Smooth muscle cell of the brain vasculature (primary cell): ENCODE results near the gene FRMD4A.

Experiments
- DNase-seq: peaks from one replicate; pipeline ENCODE4 v3.0.0-alpha.2; 2012; ENCODE audit warnings: low read depth, low spot score

FRMD4A gene

DNA sequence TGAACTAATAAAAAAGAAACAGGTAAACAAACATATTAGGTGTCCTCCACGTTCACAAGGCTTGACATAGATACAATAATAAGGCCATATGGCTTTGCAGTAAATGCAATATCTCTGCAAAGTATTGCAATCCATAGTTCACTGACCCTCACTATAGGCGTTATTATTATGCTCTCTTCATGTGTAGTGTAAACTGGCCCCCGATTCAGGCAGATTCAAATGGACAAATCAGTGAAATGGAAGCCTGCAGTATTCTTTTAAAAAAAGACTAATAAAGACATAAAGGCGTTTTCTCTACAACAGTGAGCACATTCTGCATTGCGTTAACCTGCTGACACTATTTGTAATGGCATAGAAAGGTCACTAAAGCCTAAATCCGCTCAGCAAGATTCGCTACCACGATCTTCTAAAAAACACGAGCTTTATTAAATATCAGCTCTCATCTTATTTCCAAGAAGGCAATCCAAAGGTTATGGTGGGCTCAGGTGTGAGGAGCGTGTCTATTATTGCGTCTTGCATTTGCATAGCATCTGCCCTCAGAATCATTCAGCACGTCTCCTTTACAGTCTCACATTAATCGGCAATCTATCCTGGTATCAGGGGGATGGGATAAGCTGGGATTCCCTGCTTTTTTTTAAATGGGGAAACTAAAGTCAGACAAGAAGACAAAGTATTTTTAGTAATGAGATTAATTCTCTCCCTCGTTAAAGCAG, 36.2 kb downstream of the FRMD4A start:
- no peak for DNase-seq

DNA sequence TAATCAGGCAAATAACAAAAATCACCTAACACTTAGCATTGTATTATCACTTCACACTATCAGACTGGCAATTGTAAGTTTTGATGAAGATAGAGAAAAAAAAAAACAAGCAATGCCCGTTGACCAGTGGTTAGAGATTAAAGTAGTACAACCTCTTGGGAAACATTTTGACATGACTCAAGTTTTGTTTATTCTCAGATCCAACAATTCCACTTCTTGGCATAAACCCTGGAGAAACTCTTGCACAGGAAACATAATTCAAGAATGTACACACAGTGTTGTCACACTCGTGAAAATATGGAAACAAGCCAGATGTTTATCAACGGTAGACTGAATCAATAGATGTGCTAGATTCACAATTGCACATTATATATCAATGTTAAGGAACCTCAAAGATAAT, 37.2 kb downstream of the FRMD4A start:
- DNase-seq, result no peak

DNA sequence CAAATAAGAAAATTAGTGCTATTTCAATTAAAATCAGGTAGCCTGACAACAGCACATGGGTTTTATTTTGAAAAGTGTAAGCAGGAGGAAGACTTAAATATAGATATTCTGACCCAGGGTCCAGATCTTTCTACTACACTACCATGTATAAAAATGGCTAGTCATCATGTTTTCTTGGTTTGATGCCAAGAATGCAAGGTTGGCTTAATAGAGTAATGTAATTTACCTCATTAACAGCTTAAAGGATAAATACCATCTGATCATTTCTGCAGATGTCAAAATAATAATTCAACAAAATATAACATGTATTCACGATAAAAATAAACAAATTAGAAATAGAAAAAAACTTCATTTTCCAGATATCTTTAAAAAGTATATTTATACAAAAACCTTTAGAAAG, 39.4 kb downstream of the FRMD4A start:
- no peak for DNase-seq

DNA sequence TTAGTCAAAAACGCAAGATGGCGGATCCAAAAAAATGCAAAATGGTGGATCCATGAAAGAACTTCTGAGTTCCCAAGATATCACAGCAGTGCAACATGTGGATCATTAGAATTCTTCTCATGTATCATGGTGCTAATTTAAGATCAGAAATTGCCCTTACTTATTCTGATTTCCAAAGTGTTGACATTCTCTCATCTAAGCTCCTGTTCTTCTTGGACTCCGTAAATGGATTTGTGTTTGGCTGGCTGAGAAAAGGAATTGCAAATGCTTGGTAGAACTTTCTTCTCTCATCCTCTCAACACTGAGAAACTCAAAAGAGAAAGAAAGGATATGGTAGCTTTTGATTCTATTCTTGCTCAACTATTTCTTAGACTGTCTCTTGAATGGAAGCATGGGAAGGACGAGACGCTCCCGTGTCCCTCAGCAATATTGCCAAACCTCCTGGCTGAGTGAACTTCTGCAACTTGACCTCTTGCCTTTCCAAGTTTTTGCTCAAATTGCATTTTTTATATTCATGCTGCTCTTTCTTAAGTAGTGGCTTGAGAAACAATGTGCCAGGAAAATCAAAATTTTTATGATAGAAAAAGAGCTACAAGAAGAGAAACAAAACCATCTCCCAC, 44.7 kb downstream of the FRMD4A start:
- no peak for DNase-seq

DNA sequence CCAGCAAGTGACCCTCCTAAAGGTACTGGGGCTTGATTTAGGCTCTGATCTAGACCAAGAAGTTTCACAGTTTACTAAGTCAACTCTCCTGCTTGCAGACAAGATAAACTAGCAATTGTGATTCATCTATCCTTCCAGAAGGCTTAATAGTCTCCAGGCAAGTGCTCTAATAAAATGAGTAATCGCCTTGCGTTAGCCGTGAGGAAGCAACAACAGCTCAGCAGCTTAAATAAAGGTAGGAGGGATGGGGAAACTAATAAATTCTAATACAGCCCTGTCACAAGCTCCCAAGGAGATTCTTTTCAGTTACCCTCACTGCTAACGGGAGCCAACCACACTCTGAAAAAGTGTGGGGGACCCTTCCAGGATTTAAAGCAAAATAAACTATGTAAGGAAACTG, 48.4 kb downstream of the FRMD4A start:
- DNase-seq, result no peak

DNA sequence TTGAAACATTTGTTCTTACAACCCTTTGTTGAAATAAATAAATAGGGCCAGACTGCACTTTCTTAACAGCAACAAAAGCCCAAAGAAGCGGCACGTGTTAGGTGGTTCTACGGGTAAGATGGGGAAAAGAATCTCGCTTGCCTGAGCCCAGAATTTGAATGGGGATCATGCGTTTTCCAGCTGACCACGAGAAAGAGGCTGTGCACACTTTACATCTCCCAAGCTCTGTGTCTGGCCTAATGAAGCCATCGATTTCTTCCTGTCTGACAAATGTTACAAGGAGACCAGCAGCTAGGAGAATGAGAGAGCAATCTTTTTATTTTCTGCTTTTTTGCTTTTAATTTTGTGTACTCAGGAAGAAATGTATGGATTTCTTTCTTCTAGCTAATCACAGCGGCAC, 52.2 kb downstream of the FRMD4A start:
- DNase-seq, result no peak

DNA sequence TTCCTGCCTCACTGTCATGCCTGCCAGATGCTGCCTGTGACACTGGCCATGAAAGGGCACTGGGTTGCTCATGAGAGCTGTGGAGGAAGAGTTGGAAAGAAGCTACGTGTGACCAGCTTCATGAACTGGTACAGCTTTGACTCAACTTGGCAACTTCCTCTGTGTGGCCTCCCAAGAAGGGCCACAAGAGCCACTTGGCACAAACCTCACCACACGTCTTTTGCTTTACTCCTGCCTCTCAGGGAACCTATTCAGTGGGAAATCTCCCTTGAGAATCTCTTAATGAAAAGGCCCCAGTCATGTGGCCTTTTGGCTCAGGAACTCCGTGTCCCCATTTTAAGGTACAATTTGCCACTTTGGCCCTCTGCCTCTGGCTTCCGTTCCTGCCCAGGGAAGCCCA, 54.5 kb downstream of the FRMD4A start:
- no peak for DNase-seq

DNA sequence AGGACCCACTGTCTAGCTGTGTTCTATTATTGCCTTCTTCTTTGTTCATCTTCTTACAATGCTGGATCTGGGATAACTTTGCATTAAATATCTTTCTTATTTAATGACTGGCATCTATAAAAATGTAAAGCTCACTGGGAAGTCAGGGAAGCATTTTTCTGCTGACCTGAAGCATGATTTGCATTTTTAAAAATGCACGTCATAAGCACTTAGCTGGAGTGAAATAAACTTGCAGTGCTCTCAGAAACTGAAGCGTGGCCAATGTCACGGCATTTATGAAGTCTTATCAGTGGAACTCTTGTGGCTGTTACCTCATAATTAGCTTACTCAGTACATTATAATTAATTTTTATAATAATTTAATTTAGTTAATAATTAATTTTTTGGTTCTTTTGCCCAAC, 59.1 kb downstream of the FRMD4A start:
- no peak for DNase-seq

DNA sequence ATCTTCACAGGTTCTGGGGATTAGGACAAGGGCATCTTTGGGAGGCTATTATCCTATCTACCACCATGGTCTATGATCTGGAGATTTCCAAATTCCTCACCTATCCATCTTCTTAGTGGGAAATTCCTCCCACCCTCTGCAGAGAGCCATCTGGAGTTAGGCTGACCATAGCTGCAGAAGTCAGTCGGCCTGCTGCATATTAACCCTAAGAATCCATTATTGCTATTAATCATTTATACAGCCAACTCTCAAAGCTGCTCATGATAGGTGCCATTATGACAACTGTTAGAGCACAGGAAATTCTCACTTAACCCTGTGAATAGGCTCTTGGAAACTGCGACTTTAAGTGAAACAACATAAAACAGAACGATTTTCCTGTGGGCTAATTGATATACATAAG, 60.4 kb downstream of the FRMD4A start:
- DNase-seq, result no peak

DNA sequence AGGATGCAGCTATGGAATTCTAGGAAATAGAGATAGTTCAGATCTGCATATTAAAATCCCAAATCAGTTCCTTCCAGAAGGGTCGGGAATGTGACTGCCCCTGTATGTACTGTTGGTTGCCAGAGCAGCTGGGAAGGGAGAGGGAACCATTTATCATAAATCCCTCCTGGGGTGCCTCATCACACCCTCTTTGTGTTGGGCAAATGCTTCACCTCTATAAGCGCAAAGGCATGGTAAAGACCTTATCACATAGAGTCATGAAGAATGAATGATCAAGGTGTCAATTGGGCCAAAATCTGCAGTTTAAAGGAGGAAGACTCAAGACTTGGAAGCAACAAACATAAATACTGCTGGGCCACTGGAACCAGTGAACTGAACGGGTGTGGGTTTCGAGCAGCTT, 65.0 kb downstream of the FRMD4A start:
- DNase-seq, result no peak

DNA sequence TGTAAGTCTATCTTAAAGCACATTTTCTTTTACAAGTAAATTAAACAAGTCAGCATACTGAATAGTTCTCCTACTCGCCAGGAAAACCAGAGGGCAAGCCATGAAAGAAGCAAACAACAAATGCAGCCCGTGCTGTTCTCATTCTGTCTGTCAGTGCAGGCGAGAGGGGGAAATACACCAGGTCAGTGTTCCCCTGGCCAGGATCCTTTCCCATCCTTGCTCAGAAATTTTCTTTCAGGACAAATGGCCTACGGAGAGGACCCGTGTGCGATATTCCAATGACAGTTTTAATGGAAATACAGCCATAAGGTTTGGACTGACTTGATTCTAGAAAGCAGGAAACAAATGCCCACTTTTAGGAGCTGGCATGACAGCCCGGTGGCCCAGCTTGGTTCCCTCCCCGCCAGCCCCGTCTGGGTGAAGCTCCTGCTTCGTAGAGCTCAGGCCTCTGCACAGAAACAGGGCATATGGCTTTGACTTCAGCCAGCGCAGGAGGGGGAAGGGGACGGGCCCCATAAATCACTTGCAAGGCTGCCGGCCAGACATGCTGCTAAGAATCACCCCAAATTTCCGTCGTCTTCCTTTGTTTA, 67.8 kb downstream of the FRMD4A start:
- no peak for DNase-seq

DNA sequence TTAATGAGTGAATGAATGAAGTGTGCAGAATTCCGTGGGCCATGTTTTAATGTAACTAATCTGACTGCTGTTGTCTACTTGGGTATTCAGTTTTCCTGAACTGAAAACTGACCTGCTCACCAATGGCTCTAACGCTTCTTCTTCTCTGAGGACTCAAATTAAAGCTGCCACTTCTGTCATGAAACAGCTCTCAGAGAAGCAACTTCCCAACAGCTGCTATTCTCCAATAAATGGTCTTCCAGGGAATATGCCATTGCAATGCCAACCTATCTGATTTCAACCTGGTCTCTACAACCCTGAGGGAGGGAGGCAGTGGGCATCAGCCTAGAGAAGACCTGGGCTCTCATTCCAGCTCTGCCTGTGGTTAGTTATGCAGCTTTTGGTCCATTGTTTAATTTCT, 69.4 kb downstream of the FRMD4A start:
- no peak for DNase-seq

DNA sequence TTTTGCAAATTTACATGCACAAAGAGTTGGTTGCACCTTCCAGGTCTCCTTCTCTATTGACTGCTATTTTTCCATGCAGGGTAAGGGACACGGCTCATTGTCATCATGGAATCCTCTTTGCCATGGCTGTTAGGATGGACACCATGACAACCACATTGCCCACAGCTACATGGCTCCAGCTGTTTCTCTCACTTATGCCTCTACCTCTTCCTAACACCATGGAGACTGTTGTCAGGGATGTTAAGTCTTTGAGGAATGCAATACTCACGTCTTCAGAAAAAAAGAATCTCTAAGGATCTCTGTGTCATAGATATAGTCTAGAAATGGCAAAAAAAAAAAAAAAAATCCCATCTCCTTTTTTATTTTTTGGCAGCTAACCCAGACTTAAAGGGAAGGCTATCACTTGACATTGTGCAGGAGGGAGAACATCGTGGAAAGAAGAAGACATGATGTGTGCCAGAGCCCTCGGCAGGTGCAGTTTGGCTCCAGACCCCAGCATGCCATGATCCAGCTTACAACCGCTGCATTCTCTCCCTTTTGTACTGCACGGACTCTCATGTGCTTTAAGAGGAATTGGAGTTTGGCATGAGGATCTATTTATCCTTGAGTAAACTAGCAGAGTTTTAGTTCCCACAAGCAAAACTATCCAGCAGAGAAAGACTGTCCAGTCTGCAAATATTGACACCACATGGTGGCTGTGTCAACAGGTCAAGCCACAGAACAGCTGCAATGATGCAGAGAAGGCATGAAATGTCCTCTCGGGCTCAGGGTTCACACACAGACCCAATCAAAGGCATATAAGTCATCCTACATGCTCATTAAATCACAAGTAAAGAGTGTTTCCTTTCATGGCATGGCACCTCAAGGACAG, 70.8 kb downstream of the FRMD4A start:
- DNase-seq, result peak; percentile 64

DNA sequence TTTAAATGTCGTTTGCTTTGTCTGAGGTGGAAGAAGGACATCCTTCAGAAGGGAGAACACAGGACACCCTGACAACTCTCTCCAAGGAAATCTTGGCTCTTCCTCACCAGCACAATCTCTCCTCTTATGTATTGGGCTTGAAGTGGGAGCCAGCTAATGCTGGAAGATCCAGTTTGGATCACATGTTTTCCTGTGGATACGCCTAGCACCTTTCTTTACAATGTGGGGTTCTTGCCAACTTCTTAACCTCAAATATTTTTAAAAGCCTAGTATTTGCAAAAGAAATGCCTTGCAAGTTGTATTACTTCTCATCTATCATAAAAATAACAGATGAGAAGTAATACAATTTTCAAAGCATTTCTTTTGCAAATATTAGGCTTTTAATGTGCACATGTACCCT, 76.4 kb downstream of the FRMD4A start:
- no peak for DNase-seq

DNA sequence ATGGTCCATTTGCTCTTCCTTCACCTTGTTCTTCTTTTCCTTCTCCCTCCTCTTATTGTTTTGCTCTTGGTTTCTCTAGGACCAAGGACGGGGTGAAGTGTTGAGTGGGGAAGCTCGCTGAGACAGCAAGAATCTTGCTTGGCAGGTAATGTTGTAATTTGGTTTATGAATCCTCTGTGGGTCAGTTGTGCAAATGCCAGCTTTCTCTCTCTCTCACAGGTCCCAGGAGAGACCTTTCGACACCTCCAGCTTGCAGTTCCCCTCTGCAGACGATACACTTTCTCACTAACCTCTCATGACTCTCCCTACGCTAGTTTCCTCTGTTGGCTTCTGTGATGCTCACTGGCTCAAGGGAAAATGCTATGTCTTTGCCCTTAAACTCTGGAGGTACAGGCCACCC, 77.0 kb downstream of the FRMD4A start:
- no peak for DNase-seq

DNA sequence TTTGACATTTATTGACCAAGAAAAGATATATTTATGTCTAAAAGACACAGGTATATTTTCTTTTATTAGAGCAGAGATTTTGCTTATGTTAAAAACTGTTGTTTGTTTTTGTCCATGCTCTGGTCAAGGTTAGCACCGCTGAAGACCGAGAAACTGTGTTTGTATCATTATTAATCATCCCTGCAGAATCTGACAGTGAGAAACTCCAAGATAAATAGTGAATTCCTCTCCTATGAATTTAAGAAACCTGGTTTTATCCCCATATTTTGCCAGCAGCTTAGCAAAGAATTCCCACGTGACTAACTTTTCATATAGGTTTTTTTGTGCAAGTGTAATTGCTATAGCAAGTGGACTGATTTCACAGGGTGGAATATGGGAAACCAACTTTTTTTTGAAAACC, 77.6 kb downstream of the FRMD4A start:
- DNase-seq, result no peak

DNA sequence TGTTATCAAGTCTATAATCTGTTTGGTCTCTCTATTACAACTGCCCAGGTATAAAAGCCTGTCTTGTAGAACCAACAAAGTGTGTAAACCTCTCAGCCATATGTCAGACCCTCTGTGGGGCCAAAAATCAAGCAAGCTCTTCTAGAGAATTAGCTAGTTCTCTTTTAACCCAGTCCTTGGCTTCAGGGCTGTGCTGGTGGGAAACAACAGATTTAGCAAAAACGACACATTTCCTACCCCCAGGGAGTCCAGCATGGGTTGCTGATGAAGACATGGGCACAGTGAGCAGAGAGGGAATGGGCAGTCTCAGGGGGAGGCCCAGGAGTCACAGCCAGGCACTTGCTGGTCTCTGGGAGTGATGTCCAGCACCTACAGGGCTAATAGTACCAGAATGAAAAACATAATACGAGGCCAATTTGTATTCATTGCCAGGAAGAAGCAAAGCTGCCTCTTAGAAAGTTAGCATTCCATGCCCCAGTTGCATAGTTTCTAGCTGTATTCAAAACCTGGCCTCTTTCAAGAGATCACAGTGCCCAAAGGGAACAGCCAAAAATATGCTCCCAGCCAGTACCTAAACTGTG, 80.1 kb downstream of the FRMD4A start:
- DNase-seq, result no peak

DNA sequence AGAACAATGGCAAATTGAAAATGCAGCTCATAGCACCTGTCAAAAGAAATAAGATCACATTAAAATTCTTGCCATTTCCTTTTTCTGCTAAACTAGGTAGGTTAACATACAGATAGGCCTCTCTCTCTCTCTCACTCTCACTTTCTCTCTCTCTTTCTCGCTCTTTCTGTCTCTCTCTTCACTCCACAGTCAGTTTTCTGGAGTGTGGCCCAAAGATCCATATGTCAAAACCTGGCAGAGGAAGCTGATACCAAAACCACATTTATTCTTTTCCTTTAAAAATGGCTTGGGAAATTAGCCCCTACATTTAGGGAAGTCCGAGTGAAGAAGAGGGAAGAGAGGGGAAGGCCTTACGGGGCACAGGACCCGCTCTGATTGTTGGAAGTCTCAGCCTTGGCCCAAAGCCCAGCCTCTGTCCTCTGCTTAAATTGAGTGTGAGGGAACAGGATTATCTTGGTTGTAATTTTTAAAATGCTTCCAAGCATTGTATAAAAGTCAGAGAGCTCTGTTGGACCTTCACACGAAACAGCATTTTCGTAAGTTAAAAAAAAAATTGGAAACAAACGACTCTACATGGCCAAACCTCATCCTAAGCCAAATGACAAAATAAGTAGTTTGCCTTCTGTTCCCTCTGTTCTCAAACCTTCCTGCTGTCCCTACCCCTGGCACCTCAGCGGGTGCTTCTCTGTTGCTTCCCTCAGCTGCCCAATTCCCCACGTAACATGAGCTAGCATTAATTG, 83.2 kb downstream of the FRMD4A start:
- DNase-seq, result no peak

DNA sequence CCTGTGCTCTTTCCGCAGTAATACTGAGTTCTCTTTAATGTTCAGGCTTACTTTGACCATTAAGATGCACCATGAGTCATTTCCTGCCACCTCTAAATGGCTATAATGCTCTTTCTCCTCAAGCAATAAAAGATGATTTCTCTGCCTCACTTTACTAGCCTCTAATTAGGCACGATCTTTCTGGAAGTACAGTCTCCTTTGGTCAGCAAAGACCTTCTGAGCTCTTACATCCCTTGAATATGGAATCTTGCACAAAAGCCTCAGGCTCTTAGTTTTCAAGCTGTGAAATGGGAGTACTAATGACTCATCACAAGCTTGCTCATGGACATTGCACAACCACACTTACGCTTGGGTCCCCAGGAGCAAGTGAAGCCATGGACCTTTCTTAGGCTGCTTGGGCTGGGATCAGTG, 85.9 kb downstream of the FRMD4A start:
- no peak for DNase-seq

DNA sequence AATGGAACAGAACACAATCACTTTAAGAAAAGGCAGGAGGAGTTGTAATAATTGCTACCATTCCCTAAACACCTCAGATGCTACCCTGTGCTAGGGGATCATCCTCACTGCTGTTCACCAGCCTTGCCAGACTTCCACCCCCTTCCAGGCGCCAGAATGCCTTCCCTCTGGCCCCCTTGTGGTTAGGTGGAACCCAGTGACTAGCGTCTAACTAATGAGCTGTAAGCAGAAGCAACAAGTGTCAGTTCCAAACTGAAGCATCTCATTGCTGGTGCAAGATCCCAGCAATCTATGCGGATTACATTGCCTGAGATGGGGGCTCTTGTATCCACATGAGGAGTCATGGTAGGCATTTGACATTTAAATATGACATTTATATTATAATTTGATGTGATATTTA, 86.6 kb downstream of the FRMD4A start:
- DNase-seq, result no peak

DNA sequence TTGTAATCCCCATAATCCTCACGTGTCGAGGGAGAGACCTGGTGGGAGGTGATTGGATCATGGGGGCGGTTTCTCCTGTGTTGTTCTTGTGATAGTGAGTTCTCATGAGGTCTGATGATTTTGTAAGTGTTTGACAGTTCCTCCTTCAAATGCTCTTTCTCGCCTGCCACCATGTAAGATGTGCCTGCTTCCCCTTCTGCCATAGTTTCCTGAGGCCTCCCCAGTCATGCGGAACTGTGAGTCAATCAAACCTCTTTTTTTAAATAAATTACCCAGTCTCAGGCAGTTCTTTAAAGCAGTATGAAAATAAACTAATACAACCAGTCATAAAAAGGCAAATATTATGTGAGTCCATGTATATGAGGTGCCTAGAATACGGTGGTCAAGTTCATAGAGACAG, 87.5 kb downstream of the FRMD4A start:
- DNase-seq, result no peak
